Loucy (cell line): Measurements from ENCODE around the gene PLCG2.

Experiments
- H2AFZ ChIP-seq: fragments of 200-600 bp; sonication (generic); 2 replicates; pipeline ENCODE4 v1.6.0; 2016; ENCODE audit warnings: antibody characterized with exemption, mild to moderate bottlenecking, low read length, moderate library complexity
- H3F3A ChIP-seq: fragments of 200-600 bp; 2 replicates; pipeline ENCODE4 v1.6.0; 2016; ENCODE audit warnings: antibody characterized with exemption, low read depth, mild to moderate bottlenecking
- H3K27me3 ChIP-seq: fragments of 200-600 bp; sonication (generic); 2 replicates; pipeline ENCODE4 v1.6.1; 2014; ENCODE audit warnings: low read length, mild to moderate bottlenecking; ENCODE audit not compliant: insufficient read depth, poor library complexity, severe bottlenecking
- H3K36me3 ChIP-seq: fragments of 200-600 bp; sonication (generic); 2 replicates; pipeline ENCODE4 v1.6.1; 2016; ENCODE audit warnings: low read length; ENCODE audit not compliant: insufficient read depth
- H3K4me1 ChIP-seq: fragments of 200-600 bp; sonication (generic); 2 replicates; pipeline ENCODE4 v1.5.1; 2014; ENCODE audit warnings: low read length, mild to moderate bottlenecking; ENCODE audit not compliant: insufficient read depth, poor library complexity, severe bottlenecking
- H3K4me2 ChIP-seq: fragments of 200-600 bp; sonication (generic); 2 replicates; pipeline ENCODE4 v1.6.0; 2014; ENCODE audit warnings: antibody characterized with exemption, low read length, low read depth, mild to moderate bottlenecking; ENCODE audit not compliant: poor library complexity, severe bottlenecking
- H3K4me3 ChIP-seq: fragments of 200-600 bp; sonication (generic); 2 replicates; pipeline ENCODE4 v1.5.1; 2014; ENCODE audit warnings: low read length, mild to moderate bottlenecking, mixed read lengths; ENCODE audit not compliant: poor library complexity, severe bottlenecking
- H3K79me2 ChIP-seq: fragments of 200-600 bp; sonication (generic); 2 replicates; pipeline ENCODE4 v1.6.1; 2014; ENCODE audit warnings: low read length; ENCODE audit not compliant: insufficient read depth
- H3K9ac ChIP-seq: fragments of 200-600 bp; sonication (generic); 2 replicates; pipeline ENCODE4 v1.6.0; 2014; ENCODE audit warnings: mild to moderate bottlenecking, low read depth, low read length, moderate library complexity; ENCODE audit not compliant: poor library complexity, severe bottlenecking
- H3K9me2 ChIP-seq: fragments of 200-600 bp; sonication (generic); replicated peaks from 2 replicates; pipeline ENCODE4 v1.6.1; 2016; ENCODE audit warnings: low read depth, low read length, mixed read lengths
- H3K9me3 ChIP-seq: fragments of 200-600 bp; sonication (generic); 2 replicates; pipeline ENCODE4 v1.6.1; 2014; ENCODE audit warnings: mild to moderate bottlenecking, antibody characterized with exemption, low read length, low read depth; ENCODE audit not compliant: insufficient read depth
- H4K20me1 ChIP-seq: fragments of 200-600 bp; sonication (generic); 2 replicates; pipeline ENCODE4 v1.6.0; 2014; ENCODE audit warnings: antibody characterized with exemption, low read length, mild to moderate bottlenecking; ENCODE audit not compliant: insufficient read depth, poor library complexity, severe bottlenecking
- CTCF ChIP-seq: fragments of 200-600 bp; sonication (generic); conservative IDR thresholded peaks from 2 replicates; pipeline ENCODE4 v1.5.1; 2014; ENCODE audit warnings: mild to moderate bottlenecking, antibody characterized with exemption, low read length
- EZH2phosphoT487 ChIP-seq: fragments of 200-600 bp; IDR thresholded peaks from 2 replicates; pipeline ENCODE4 v1.6.1; 2018; ENCODE audit warnings: antibody characterized with exemption, mild to moderate bottlenecking, moderate library complexity, borderline replicate concordance

Gene PLCG2

GRCh38 chr16:81731649-81732048, 47.4 kb upstream of the PLCG2 start:
- Histone ChIP-seq H3K4me3 (no peak overlapping the region), H3K9ac (no peak overlapping the region), H3F3A (no peaks in the 10 kb centered on the region), H3K27me3 (no peaks in the 10 kb centered on the region), H3K9me3 (no peaks in the 10 kb centered on the region), H3K36me3 (no peaks in the 10 kb centered on the region), H4K20me1 (no peaks in the 10 kb centered on the region), H3K4me2 (no peak overlapping the region), H2AFZ (no peak overlapping the region), H3K9me2 (no peaks in the 10 kb centered on the region), H3K4me1 (peaks cover 6% of the 10 kb centered on the region), H3K79me2 (no peaks in the 10 kb centered on the region)
- TF ChIP-seq EZH2phosphoT487: no peak
- TF ChIP-seq CTCF: no peak

- Histone ChIP-seq H3K27me3 (no peaks in the 10 kb centered on the region), H3K79me2 (no peaks in the 10 kb centered on the region), H3F3A (no peaks in the 10 kb centered on the region), H3K9me2 (no peaks in the 10 kb centered on the region), H2AFZ (no peak overlapping the region), H3K4me1 (peaks cover 6% of the 10 kb centered on the region), H3K36me3 (no peaks in the 10 kb centered on the region), H3K9ac (no peak overlapping the region), H3K4me3 (no peak overlapping the region), H4K20me1 (no peaks in the 10 kb centered on the region), H3K9me3 (no peaks in the 10 kb centered on the region), H3K4me2 (no peak overlapping the region)
- peak; percentile 36 for TF ChIP-seq CTCF
- no peak for TF ChIP-seq EZH2phosphoT487
Observed at GRCh38 chr16:81732699-81733098, 46.4 kb upstream of the PLCG2 start.

GRCh38 chr16:81733295-81733694, 45.8 kb upstream of the PLCG2 start:
- Histone ChIP-seq H3K4me3 (no peak overlapping the region), H4K20me1 (no peaks in the 10 kb centered on the region), H3F3A (no peaks in the 10 kb centered on the region), H3K4me1 (peaks cover 8% of the 10 kb centered on the region), H3K36me3 (no peaks in the 10 kb centered on the region), H3K9me2 (no peaks in the 10 kb centered on the region), H3K9ac (no peak overlapping the region), H3K9me3 (no peaks in the 10 kb centered on the region), H2AFZ (no peak overlapping the region), H3K79me2 (no peaks in the 10 kb centered on the region), H3K27me3 (no peaks in the 10 kb centered on the region), H3K4me2 (no peak overlapping the region)
- TF ChIP-seq EZH2phosphoT487 (no peak), CTCF (no peak)
